ENCODE data around the gene COTL1.

The COTL1 gene

DNA sequence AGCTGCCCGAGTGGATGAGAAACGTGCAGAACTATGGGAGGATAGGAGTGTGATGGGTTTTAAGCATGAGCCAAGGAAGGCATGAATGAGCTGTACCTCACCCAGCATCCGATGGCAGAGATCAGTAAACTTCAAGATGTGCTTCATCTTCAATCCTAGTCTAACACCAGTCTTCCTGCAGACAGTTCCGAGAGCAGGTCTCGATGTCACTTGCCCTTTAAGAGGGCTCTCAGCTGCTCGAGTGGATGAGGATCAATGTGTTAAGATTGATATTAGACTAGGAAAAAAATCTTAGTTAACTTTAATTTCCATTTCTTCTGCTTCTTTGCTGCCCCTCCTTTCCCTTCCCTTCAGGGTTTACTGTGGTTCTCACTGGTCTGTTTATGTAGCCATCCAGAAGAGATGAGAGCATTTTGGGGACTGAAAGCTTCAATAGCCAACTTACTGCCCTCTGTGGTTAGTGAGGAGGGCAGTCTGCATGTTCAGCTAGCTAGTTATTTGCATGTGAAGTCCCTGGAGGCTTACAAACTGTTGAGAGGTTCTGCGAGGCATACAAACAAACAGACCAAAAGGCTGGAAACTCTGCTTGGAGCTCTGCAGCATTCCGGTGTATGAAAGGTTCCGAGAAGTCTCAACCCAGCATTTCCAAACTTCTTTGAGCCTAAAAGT lies 45.7 kb upstream of the COTL1 start:
- DNase-seq, result peak; percentile 24
- no peak overlapping the region for H3K9ac ChIP-seq (ENCODE audit: low read length)
- H2AFZ ChIP-seq (ENCODE audit: low read length), result no peak overlapping the region
- no peak overlapping the region for H3K4me2 ChIP-seq (ENCODE audit: low read depth, low read length)
- no peak overlapping the region for H3K4me3 ChIP-seq (ENCODE audit: low read length)
- no peaks in the 10 kb centered on the region for H3K9me3 ChIP-seq (replicated peaks; ENCODE audit: insufficient read depth, low read length)
- TF ChIP-seq EZH2phosphoT487 (IDR thresholded peaks at IDR 0.05; ENCODE audit: low read length) (no peak), EZH2 (optimal IDR thresholded peaks at IDR 0.05; ENCODE audit: low read depth, low read length) (no peak)
- TF ChIP-seq, protein P1, sequence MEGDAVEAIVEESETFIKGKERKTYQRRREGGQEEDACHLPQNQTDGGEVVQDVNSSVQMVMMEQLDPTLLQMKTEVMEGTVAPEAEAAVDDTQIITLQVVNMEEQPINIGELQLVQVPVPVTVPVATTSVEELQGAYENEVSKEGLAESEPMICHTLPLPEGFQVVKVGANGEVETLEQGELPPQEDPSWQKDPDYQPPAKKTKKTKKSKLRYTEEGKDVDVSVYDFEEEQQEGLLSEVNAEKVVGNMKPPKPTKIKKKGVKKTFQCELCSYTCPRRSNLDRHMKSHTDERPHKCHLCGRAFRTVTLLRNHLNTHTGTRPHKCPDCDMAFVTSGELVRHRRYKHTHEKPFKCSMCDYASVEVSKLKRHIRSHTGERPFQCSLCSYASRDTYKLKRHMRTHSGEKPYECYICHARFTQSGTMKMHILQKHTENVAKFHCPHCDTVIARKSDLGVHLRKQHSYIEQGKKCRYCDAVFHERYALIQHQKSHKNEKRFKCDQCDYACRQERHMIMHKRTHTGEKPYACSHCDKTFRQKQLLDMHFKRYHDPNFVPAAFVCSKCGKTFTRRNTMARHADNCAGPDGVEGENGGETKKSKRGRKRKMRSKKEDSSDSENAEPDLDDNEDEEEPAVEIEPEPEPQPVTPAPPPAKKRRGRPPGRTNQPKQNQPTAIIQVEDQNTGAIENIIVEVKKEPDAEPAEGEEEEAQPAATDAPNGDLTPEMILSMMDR (IDR thresholded peaks at IDR 0.05; ENCODE audit: low read length), result no peak
- H3K27ac ChIP-seq (ENCODE audit: low read length), result no peak overlapping the region
- H3K36me3 ChIP-seq (replicated peaks; ENCODE audit: insufficient read depth, low read length), result no peaks in the 10 kb centered on the region
- no peaks in the 10 kb centered on the region for H3K79me2 ChIP-seq (ENCODE audit: low read length)
- peaks cover 12% of the 10 kb centered on the region; the same call in 1 of the 2 replicates for H3K4me1 ChIP-seq (ENCODE audit: low read length)
- no peaks in the 10 kb centered on the region for H3K27me3 ChIP-seq (replicated peaks; ENCODE audit: insufficient read depth, low read length)
- H3K9me2 ChIP-seq (replicated peaks; ENCODE audit: insufficient read depth, low read length), result no peaks in the 10 kb centered on the region
- no peaks in the 10 kb centered on the region for H3F3A ChIP-seq (ENCODE audit: insufficient read depth, low read length)
- H4K20me1 ChIP-seq (ENCODE audit: insufficient read depth, low read length), result no peaks in the 10 kb centered on the region

DNA sequence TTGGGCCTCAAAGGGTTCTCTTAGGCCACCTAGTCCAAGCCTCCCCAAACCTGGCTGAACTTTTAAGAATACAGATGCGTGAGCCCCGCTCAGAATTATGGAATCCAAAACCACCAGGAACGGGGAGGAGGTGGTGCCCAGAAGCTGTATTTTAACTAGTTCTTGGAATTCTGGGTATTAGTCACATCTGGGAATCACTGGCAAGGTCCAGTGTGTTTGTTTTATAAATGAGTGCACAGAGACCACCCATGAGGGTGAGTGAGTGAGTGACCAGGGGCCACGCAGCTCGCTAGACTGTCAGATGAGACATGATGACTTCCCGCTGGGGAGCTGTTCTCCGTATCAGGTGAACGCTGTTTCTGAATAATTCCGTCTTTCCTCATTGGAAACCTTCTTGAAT lies 44.6 kb upstream of the COTL1 start:
- TF ChIP-seq, protein P1 (IDR thresholded peaks at IDR 0.05; ENCODE audit: low read length), result no peak
- TF ChIP-seq EZH2 (optimal IDR thresholded peaks at IDR 0.05; ENCODE audit: low read depth, low read length) (no peak), EZH2phosphoT487 (IDR thresholded peaks at IDR 0.05; ENCODE audit: low read length) (no peak)
- Histone ChIP-seq H3K27me3 (replicated peaks; ENCODE audit: insufficient read depth, low read length) (no peaks in the 10 kb centered on the region), H3K27ac (ENCODE audit: low read length) (no peak overlapping the region), H3K4me3 (ENCODE audit: low read length) (no peak overlapping the region), H3F3A (ENCODE audit: insufficient read depth, low read length) (no peaks in the 10 kb centered on the region), H3K9me3 (replicated peaks; ENCODE audit: insufficient read depth, low read length) (no peaks in the 10 kb centered on the region), H3K9ac (ENCODE audit: low read length) (no peak overlapping the region), H2AFZ (ENCODE audit: low read length) (no peak overlapping the region), H3K4me2 (ENCODE audit: low read depth, low read length) (no peak overlapping the region), H3K36me3 (replicated peaks; ENCODE audit: insufficient read depth, low read length) (no peaks in the 10 kb centered on the region), H4K20me1 (ENCODE audit: insufficient read depth, low read length) (no peaks in the 10 kb centered on the region), H3K4me1 (ENCODE audit: low read length) (peaks cover 12% of the 10 kb centered on the region; the same call in 1 of the 2 replicates), H3K79me2 (ENCODE audit: low read length) (no peaks in the 10 kb centered on the region), H3K9me2 (replicated peaks; ENCODE audit: insufficient read depth, low read length) (no peaks in the 10 kb centered on the region)
- no peak for DNase-seq

DNA sequence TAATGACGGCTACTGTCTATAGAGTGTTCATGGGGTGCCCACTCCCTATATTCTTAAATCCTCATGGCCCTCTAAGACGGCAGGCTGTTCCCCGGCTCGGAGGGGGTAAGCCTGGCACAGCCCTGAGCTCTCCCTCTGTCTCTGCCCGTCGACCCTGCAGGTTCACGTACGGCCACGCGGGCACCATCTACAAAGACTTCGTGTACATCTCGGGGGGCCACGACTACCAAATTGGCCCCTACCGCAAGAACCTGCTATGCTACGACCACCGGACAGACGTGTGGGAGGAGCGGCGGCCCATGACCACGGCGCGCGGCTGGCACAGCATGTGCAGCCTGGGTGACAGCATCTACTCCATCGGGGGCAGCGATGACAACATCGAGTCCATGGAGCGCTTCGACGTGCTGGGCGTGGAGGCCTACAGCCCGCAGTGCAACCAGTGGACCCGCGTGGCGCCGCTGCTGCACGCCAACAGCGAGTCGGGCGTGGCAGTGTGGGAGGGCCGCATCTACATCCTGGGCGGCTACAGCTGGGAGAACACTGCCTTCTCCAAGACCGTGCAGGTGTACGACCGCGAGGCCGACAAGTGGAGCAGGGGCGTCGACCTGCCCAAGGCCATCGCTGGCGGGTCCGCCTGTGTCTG lies 43.7 kb upstream of the COTL1 start:
- Histone ChIP-seq H3K4me3 (ENCODE audit: low read length) (no peak overlapping the region), H3K9me3 (replicated peaks; ENCODE audit: insufficient read depth, low read length) (no peaks in the 10 kb centered on the region), H2AFZ (ENCODE audit: low read length) (no peak overlapping the region), H3K4me2 (ENCODE audit: low read depth, low read length) (no peak overlapping the region), H3F3A (ENCODE audit: insufficient read depth, low read length) (no peaks in the 10 kb centered on the region), H3K27me3 (replicated peaks; ENCODE audit: insufficient read depth, low read length) (no peaks in the 10 kb centered on the region), H3K4me1 (ENCODE audit: low read length) (peaks cover 12% of the 10 kb centered on the region; the same call in 1 of the 2 replicates), H3K27ac (ENCODE audit: low read length) (no peak overlapping the region), H3K36me3 (replicated peaks; ENCODE audit: insufficient read depth, low read length) (no peaks in the 10 kb centered on the region), H4K20me1 (ENCODE audit: insufficient read depth, low read length) (no peaks in the 10 kb centered on the region), H3K9ac (ENCODE audit: low read length) (no peak overlapping the region), H3K9me2 (replicated peaks; ENCODE audit: insufficient read depth, low read length) (no peaks in the 10 kb centered on the region), H3K79me2 (ENCODE audit: low read length) (no peaks in the 10 kb centered on the region)
- no peak for DNase-seq
- no peak for TF ChIP-seq EZH2phosphoT487 (IDR thresholded peaks at IDR 0.05; ENCODE audit: low read length)
- no peak for TF ChIP-seq EZH2 (optimal IDR thresholded peaks at IDR 0.05; ENCODE audit: low read depth, low read length)
- TF ChIP-seq, protein P1 (IDR thresholded peaks at IDR 0.05; ENCODE audit: low read length), result no peak
